ENCODE measurements around the gene RPL32. TPM values are rescaled to one million over a fixed set of nuclear protein-coding genes. Genes with fewer than 3 reads are reported as not detected.

Gene RPL32
- total and polyA plus RNA-seq, 9 of the 15 experiments (the other 6 are each of a cell fraction or from before 2014, with no cell fraction given): 2,738 to 6,200 (median 4,286) TPM

DNA sequence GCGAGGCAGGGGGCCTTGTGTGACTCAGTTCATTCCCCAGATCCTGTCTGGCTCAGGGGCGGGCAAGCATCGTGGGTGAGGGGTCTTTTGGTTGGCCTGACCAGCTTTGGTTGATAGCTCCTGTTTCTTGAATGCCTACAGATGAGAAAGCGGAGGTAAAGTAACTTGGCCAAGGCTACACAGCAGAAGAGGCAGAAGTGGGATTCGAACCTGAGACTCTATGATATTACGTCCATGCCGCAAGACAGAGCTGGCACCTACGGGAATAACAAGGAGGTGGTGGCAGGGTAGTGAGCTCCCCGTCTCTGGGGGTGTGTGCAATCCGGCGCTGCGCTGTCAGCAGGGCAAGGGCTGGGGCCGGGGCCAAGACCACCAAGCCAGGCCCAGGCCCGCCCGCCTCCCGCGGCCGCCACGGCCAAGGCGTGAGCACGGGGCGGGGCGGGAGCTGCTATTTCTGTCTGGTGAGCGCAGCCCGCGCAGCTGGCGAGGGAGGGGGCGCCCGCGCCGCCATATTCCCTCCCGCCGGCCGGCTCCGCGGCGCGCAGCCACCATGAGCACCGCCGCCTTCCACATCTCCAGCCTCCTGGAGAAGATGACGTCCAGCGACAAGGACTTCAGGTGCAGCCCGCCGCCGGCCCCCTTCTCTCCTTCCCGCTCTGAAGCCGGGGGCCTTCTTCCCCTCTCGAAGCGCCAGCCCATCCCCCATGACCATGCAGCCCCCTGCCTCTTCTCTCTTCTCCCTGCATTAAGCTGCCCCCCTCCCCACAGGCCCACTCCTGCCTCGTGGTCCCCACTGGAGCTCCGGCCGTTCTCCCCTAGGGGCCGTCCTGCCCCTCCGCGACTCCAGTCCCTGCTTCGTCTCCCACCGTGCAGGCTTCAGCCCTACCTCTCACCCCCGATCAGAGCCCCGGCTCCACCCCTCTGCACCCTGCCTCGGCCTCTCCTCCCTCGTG lies 44.9 kb downstream of the RPL32 start, which contains the start of gene CAND2 (continued):
- TF ChIP-seq, protein P1, sequence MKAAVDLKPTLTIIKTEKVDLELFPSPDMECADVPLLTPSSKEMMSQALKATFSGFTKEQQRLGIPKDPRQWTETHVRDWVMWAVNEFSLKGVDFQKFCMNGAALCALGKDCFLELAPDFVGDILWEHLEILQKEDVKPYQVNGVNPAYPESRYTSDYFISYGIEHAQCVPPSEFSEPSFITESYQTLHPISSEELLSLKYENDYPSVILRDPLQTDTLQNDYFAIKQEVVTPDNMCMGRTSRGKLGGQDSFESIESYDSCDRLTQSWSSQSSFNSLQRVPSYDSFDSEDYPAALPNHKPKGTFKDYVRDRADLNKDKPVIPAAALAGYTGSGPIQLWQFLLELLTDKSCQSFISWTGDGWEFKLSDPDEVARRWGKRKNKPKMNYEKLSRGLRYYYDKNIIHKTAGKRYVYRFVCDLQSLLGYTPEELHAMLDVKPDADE (conservative IDR thresholded peaks at IDR 0.05; ENCODE audit: control insufficient read depth, low read depth, low read length): peak; percentile 81
- no peak for TF ChIP-seq NFATC3 (IDR thresholded peaks at IDR 0.05)
- peak; percentile 74; the same call in 1 of the 2 replicates for TF ChIP-seq CTBP1 (IDR thresholded peaks at IDR 0.05; ENCODE audit: borderline replicate concordance)
- no peak for TF ChIP-seq ZKSCAN1 (IDR thresholded peaks at IDR 0.05; ENCODE audit: low read depth, low read length)
- TF ChIP-seq, protein P2, sequence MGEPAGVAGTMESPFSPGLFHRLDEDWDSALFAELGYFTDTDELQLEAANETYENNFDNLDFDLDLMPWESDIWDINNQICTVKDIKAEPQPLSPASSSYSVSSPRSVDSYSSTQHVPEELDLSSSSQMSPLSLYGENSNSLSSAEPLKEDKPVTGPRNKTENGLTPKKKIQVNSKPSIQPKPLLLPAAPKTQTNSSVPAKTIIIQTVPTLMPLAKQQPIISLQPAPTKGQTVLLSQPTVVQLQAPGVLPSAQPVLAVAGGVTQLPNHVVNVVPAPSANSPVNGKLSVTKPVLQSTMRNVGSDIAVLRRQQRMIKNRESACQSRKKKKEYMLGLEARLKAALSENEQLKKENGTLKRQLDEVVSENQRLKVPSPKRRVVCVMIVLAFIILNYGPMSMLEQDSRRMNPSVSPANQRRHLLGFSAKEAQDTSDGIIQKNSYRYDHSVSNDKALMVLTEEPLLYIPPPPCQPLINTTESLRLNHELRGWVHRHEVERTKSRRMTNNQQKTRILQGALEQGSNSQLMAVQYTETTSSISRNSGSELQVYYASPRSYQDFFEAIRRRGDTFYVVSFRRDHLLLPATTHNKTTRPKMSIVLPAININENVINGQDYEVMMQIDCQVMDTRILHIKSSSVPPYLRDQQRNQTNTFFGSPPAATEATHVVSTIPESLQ (CRISPR knock-in tag; IDR thresholded peaks at IDR 0.05): peak; percentile 54; the same call in 1 of the 2 replicates
- no peak for TF ChIP-seq ZNF583 (CRISPR knock-in tag; IDR thresholded peaks at IDR 0.05)
- peak; percentile 59 for TF ChIP-seq TAF1 (IDR thresholded peaks at IDR 0.05; ENCODE audit: control insufficient read depth, extremely low read depth, insufficient read depth, low read length, severe bottlenecking)
- no peak for TF ChIP-seq ETS2 (tag; IDR thresholded peaks at IDR 0.05; ENCODE audit: borderline replicate concordance, poor library complexity, severe bottlenecking)
- TF ChIP-seq MAFK (IDR thresholded peaks at IDR 0.05; ENCODE audit: low read length): no peak
- TF ChIP-seq CBX2 (IDR thresholded peaks at IDR 0.05; ENCODE audit: insufficient read depth, low read length, poor library complexity, severe bottlenecking): no peak
- peak; percentile 57 for TF ChIP-seq KDM5B (IDR thresholded peaks at IDR 0.05; ENCODE audit: insufficient replicate concordance, low read depth, low read length)
- TF ChIP-seq HMGXB4 (CRISPR knock-in tag; IDR thresholded peaks at IDR 0.05): no peak
- TF ChIP-seq CBX3 (IDR thresholded peaks at IDR 0.05; ENCODE audit: borderline replicate concordance in 1 of 2, low read length in 2 of 2): no peak
- peak; percentile 61; the same call in 1 of the 2 replicates for TF ChIP-seq JUN (IDR thresholded peaks at IDR 0.05; ENCODE audit: borderline replicate concordance, low read depth, low read length)
- peak; percentile 95; the same call in 1 of the 2 replicates for TF ChIP-seq JUN (CRISPR knock-in tag; IDR thresholded peaks at IDR 0.05; ENCODE audit: borderline replicate concordance)
- no peak for TF ChIP-seq CREBBP (IDR thresholded peaks at IDR 0.05; ENCODE audit: low read depth, low read length)
- no peak for TF ChIP-seq NELFE (IDR thresholded peaks at IDR 0.05; ENCODE audit: insufficient read depth, insufficient read length)
- TF ChIP-seq POLR2A (conservative IDR thresholded peaks at IDR 0.05): peak; percentile 82
